HG03469 (cell line): ENCODE measurements around the gene EFHC1.

ENCODE experiments used
- ATAC-seq: cut with Tn5 transposase; IDR thresholded peaks from one replicate; pipeline ENCODE4 v1.9.1; 2021; ENCODE audit warnings: mild to moderate bottlenecking, moderate library complexity, moderate number of reproducible peaks; ENCODE audit not compliant: unreplicated experiment

Gene EFHC1

DNA sequence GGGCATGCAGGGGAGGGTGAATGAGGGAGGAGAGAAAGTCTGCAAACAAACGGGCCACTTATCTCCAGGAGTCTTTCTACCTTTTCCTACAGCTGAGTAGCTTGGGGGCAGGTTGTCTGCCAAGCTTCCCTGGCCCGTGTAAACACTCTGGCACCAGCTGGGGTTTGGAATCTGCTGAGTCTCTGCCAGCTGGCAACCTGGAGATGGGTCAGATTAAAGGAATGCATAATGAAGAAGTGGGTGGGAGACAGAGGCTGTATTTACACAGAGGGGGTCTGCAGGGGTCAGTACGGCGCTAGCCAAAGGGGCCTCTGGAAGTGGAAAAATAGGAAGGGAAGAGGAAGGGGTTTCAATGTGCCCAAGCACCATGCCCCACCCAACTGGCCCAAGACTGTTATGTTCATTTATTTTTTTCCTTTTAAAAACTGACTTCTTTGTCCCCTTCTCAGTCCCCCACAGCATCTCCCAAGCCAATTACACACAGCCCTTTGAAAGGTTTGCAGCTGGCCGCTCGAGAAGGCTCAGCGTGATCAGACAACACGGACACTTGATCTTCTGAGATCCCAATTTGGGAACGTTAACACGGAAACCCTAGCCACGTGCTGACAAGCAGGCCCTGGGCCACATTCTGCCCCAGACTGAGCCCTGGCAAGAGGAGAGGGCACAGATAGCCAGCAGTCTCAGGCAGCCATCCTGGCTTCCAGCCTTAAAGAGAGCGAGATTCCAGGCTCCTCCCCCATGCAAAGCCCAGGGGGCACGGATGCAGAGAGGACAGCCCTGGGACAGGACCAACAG is 131.5 kb downstream of the EFHC1 start:
- no peak for ATAC-seq

DNA sequence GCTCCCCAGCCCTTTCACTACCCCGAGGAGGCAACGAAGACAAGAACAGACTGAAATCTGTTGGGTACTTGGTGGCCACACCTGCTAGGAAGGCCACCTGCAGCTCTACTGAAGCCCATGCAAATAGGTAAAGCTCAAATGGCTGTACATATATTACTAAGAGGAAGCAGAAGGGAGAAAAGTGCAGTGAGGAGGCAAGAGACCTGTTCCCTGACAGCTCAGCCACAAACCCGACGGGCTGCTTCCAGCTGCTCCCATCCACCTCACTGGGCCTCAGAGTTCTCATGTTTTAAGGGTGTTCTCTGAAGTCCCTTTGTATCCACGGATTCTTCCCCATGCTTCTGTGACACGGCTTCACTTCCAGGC is 132.1 kb downstream of the EFHC1 start:
- ATAC-seq: peak; percentile 84

DNA sequence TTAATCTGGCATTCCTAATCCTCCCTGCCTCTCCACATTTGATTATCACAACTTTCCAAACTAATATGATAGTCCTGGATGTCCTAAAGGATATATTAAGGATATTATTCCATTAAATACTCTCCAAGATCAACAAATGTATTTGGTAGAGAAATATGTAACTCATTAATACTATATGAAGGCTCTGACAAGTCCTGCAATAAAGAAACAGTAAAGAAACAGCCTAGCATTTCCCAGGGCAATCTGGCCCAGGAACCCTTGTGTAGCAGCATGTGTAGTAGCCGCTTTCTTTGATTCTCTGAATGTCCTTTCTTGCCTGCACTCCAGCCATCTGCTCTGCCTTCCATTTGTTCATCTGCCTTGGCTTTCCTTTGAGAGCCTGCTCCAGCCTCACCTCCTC is 133.0 kb downstream of the EFHC1 start:
- no peak for ATAC-seq

DNA sequence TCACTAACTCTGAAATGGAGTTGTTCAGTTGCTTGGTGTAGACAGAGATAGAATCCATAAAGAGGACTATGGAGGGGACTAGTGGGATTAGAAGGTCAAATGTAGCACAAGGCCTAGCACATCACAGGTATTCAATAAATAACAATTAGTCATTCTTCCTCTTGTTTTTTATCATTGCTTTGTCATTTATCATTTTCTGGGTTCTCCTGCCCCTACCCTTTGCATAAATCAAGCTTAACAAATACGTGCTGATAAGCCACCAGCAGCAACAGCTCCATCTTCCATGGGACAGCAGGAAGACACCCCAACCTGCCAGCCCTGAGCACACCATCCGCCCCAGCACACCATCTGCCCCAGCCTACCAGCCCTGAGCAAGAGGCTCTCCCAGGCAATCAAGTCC is 133.6 kb downstream of the EFHC1 start:
- ATAC-seq: no peak

DNA sequence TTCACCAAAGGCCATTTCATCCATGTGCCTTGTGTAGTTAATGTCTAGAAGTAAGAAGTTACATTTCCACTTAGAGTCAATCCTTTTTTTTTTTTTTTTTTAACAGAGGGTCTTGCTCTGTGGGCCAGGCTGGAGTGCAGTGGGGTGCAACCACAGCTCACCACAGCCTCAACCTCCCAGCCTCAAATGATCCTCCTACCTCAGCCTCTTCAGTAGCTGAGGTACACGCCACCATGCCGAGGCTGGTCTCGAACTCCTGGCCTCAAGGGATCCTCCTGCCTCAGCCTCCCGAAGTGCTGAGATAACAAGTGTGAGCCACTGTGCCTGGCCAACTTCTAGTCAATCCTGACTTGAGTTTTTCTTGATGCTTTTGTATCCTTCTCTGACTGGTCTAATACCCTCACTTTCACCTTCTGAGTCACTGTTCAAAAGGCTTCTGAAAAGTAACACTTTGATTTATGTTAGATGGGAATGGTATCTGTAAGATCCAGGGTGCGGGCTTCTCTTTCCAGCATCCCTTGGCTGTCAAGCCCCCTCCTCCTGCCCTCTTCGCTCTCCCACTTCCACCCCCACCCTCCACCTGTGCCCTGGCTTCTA is 134.6 kb downstream of the EFHC1 start:
- ATAC-seq: no peak

DNA sequence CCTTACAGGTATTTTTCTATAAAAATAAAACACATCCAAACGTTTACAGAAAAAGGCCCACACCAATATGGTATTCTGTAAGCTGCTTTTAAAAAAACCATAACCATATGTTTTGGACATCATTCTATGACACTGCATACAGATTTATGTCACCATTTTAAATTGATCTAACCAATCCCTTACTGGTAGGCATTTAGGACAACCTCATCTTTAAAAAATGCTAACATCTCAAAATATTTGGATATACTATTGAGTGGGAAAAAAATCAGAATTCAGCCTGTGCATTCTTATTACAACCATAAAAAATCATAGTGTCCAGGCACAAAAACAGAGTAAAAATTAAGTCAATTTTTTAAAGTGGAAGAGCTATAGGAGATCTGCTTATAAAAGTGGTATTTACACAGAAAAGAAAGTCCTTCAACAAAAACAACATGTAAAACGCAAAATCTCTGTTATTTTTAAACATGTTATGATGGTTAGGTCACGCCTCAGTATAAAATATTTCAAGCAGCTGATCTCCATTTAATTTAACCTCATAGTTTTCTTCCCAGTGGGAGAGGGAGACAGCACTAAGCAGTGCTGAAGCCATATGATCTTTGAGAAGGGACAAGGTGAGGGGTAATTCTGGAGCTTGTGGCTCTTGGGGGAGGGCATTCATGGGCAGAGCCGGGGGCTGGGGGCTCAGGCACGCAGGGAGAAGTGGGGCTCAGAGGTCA is 135.5 kb downstream of the EFHC1 start:
- no peak for ATAC-seq

DNA sequence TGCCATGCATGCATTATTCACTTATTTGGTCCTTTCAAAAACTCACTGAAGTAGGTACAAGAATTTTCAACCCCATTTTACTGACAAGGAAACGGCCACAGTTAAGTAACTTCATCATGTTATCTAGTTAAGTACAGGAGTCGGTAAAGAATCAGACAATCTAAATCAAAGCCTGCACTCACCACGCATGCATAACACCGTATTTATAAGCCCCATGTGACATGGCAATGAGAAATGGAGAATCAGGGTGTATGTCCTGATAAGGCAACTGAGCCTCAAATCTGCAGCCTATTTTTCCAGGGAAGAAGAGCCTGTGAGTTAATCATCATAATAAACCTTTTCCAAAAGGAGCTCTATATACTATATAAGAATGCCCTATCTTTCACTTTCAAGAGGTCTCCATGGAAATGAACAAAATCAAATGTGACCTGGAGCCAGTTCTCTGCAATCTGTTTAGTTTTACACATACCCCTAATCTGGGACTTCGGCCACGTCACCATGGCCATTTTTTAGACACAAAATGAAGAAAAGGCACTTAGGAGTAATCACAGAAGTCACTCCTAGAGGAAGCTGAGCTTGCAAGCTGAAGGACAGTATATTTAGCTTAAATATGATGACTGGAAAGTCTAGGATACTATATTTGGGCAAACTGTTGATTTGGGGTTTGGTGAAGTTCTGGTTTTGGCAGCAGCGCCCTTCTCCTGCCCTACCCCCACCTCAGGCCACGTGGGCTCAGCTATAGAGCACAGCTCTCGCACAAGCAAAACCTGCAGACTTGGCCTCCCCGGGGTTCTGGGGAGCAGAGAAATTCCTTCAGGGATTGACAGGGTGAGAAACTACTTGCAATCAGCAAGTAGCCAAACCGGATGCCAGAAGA is 137.5 kb downstream of the EFHC1 start:
- ATAC-seq: no peak

DNA sequence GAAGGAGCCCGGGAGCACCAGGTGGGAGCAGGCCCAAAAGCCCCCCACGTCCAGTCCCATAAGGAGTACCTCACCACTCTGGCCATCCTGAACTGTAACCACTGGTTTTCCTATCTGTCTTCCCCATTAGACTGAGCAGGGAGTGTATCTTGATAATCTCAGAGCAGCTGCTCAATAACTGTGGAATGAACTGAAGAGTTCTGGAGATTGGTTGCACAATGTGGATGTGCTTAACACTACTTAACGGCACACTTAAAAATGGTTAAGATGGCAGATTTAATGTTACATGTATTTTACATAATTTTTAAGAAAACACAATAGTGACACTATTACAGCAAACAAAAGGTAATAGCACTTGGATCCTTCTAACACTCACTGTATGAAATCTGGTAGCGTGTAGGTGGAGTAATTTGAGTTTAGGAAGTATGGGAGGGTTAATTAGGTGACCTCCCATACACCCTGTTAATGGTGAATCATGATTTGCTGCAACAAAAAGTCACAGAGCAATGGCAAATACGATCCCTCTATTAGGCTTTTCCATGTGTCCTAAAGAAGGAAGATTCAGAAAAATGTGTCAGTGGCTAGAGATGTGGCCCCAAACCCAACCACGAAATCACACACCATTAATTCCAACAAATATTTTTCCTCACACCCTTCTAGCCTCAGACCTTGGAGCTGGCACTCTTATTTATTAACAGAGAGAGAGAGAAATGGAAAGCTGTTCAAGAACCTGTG is 138.3 kb downstream of the EFHC1 start:
- no peak for ATAC-seq

DNA sequence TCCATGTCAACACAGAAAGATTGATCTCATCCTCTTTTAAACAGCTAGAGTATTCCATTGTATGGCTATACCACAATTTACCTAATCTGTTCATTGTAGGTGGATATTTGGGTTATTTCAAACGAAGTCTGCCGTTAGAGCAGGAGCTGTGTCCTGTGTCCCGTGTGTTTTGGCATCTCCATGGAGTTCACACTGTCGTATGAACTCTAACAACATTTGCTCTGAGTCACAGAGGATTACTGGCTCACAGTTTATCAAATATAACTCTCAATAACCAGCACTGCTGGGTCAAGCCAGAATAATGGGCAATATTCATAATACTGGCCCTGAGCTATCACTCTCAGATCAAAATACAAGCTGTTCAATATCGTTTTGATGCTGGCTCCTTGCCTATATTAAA is 140.3 kb downstream of the EFHC1 start:
- no peak for ATAC-seq

DNA sequence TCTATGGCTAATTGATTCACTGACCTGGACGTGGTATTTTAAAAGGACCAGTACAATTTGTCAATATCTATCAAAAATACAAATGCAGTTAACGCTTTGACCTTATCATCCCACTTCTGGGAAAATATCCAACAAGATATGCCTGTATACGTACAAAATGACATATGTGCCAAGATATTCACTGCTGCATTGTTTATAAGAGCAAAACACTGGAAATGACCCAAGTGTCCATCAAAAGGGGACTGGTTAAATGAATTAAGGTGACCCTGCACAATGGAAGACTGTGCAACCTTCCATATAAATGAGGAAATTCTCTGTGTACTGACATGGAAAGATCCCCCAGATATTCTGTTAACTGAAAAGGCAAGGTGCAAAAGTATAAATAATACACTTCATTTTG is 142.8 kb downstream of the EFHC1 start:
- no peak for ATAC-seq

DNA sequence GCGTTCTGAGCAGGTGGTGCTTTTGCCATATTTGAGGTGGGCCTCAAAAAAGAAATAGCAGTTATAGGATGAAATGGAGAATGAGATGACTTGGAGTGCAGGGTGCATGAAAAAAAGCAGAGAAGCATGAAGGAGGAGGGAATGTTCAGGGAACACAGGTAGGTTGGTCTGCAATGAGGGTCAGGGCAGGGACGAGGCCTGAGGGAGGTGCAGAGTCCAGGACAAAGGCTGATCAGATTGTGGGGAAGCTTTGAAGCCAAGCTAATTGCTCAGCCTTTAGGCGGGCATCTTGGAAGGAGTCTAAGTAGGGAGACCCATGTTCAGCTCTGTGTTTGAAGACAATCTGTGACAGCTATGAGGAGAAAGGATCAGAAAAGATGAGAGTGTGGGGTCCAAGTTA is 144.7 kb downstream of the EFHC1 start:
- ATAC-seq: no peak

DNA sequence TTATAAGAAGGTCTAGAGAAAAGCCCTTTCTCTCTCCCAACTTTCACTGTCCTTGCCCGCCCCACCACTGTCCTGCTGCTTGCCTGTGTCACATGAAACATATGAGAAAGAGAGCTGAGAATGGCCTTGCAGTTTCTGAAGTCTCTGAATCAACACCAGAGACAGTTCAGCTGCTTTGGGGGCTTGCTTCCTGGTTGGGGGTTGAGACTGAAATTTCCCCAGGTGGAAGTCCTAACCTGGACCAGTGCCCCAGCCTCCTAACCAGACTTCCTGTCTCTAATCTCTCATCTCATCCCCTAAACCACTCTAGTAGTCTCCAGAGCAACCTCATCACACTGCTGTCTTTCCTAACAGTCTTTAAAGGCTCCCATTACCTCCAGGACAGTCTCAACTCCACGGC is 146.1 kb downstream of the EFHC1 start:
- no peak for ATAC-seq

DNA sequence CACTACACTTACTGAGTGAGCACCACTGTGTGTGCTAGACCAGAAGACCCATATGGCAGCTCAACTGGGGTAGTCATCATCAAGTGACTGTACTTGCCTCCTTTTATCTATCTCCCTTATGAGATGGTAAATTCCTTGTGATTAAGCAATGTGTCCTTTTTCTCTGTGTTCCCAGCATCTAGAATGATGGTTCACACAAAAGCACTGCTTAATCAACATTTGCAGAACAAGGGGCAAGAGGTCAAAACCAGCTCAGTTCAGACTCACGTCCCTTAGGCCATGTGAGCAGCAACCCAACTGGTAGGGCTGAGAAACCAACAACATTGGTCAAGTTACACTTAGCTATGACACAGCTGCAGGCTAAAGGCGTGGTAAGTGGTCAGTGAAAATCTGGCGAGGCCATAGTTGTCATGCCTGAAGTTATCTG is 146.7 kb downstream of the EFHC1 start:
- ATAC-seq: no peak

DNA sequence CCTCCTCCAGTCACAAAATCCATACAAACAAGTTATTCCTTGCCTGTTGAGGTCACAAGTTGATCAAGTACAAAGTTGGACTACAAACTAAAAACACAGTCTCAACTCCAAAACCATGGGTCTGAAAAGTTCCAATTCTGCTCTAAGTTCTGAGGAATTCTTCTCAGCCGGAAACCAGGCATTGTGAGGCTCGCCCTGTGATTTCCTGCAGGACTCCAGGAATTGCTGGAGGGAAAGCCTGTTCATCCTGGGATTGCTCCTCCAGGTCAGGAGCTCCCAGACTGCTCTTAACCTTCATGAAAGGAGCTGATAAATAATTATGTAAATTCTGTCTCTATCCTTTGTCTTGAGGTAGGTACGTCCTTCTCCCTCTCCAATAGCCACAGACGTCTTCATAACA is 148.2 kb downstream of the EFHC1 start:
- no peak for ATAC-seq

DNA sequence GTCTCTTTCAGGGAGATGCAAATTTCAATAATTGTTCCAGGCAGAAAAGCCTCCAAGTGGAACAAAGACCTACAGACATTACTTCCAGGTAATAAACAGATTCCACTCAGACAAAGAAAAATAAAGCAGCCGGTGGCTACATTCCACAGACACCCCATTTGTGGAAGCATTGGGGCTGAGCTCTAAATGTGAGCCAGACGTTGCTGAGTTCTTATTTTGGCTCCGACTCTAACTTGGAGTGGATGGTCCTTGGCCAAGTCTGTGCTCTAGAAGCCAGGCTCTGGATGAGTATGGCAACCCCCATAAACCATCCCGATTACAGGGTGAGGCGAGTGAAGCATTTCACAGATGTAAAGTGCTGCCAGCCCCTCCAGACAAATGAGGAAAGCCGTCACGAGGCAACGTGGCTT is 150.2 kb downstream of the EFHC1 start:
- ATAC-seq: no peak

DNA sequence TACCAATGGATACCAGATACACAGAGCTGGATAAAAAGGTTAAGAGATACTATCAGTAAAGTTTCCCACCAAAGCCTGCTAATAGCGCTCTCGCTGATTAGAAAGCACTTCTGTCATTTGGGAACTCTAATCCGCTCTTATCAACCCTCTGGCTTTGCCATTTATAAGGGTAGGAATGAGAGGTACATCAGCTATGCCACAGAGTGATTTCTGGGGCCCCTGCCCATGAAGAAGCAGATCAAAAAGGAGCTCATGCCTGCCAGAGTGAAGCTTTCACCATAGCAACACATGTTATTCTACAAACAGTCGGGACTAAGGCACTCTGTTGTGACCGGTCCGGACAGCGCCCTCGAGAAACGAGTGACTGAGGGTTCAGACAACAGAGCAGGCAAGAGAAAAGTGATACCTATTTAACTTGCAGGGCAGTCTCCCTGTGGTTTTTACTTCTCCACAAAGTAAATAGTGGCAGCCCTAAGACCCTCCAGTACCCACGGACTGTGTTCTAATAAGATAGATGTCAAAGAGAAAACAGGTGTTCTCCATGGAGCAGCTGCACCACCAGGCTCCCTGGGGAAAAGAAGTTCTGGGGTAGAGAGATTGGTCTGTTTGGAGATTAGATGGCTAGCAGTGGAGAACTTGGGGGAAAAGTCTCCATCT is 151.1 kb downstream of the EFHC1 start:
- ATAC-seq: no peak

DNA sequence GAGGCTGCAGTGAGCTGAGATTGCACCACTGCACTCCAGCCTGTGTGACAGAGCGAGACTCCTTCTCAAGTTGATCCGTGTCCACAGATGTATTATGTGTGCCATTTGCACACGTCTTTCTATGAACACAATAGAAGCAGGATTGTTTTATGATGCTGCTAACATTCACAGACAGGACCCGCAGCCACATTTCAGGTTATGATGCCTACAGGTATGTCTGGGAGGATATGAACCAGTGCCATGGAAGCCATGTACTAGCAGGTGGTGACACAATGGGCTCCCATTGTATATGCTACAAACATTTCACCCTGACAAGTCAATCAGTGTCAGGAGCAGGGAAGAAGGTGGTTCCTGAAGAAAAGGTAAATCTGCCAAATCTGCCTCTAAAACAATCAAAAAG is 152.4 kb downstream of the EFHC1 start:
- ATAC-seq: no peak

DNA sequence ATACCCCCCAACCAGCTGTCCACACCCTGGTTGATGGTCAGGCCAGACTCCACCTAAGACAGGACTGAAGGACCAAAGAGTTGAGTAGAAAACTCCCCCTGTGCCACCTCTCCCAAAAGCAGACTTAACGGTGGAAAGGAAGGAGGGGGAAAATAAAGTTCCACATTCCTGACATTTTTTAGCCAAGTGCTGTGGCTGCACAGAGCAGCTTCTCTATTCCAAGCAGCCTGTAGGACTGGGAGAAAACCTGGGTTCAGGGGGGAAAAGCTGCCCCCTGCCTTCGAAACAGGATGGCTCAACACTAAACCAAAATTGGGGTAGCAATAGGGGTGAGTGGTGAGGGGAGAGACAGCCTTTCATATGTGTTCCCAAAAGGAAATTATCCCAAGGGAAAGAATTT is 153.2 kb downstream of the EFHC1 start:
- no peak for ATAC-seq
